Activated CD4-positive, alpha-beta memory T cell treated with anti-CD3 and anti-CD28 coated beads for 36 hours (primary cell): ENCODE measurements around the gene SPZ1. TPM values are rescaled to one million over a fixed set of nuclear protein-coding genes. Genes with fewer than 3 reads are reported as not detected.
"Not testable (repeated sequence)": the region's sequence is repeated elsewhere in the genome, so short reads cannot be mapped to it uniquely, and the experiment has no call there.

Experiments used
- CTCF ChIA-PET: fragments of 350-600 bp; sonication (Branson Sonifier 250); formaldehyde crosslinking; loops from one replicate; lab custom pipeline; 2021; ENCODE audit warnings: antibody characterized with exemption, inconsistent platforms; lab: Charles Lee
- POLR2A ChIA-PET: fragments of 350-600 bp; sonication (Branson Sonifier 250); formaldehyde crosslinking; loops from one replicate; lab custom pipeline; 2021; ENCODE audit warnings: antibody characterized with exemption; lab: Charles Lee
- DNase-seq: peaks from one replicate; pipeline ENCODE4 v3.0.0-alpha.2; 2020
- H3K27ac Mint-ChIP-seq: one replicate; pipeline ENCODE4 v1.8.0; 2021; ENCODE audit warnings: mixed read lengths
- H3K27me3 Mint-ChIP-seq: one replicate; pipeline ENCODE4 v1.8.0; 2021; ENCODE audit warnings: mixed read lengths
- H3K36me3 Mint-ChIP-seq: one replicate; pipeline ENCODE4 v1.8.0; 2021; ENCODE audit warnings: mixed read lengths
- H3K4me1 Mint-ChIP-seq: one replicate; pipeline ENCODE4 v1.8.0; 2021; ENCODE audit warnings: low read depth, mixed read lengths
- H3K4me3 Mint-ChIP-seq: one replicate; pipeline ENCODE4 v1.8.0; 2021; ENCODE audit warnings: mild to moderate bottlenecking, mixed read lengths
- H3K9me3 Mint-ChIP-seq: one replicate; pipeline ENCODE4 v1.8.0; 2021; ENCODE audit warnings: mixed read lengths
- intact Hi-C: fragments of 100-400 bp; cut with micrococcal nuclease; formaldehyde crosslinking; loops from one replicate; pipeline ENCODE4 v1.15.1; 2023
- total RNA-seq, 2 experiments: library from RNA; stranded (reverse); gene quantifications; one replicate each; pipeline ENCODE4 v1.2.3, GENCODE V29; 2021

SPZ1 gene
- total RNA-seq, 2 experiments from 2014 or later = not detected

GRCh38 chr5:80339116-80339515 lies 19.3 kb downstream of the SPZ1 start:
- POLR2A ChIA-PET = no interaction called here
- H3K27ac Mint-ChIP-seq = no peak overlapping the region
- CTCF ChIA-PET = interaction anchor here (1.3 kb wide), 1 partner anchor 65 kb away, joined by 4 read pairs; no protein-coding TSS in a partner anchor

GRCh38 chr5:80341016-80341775 lies 21.4 kb downstream of the SPZ1 start:
- CTCF ChIA-PET = no interaction called here
- POLR2A ChIA-PET = no interaction called here
- intact Hi-C loops = loop anchor here (10.0 kb wide), 1 partner anchor 854 kb away; no protein-coding TSS in a partner anchor

More at GRCh38 chr5:80339116-80339515, 19.3 kb downstream of the SPZ1 start:
- Mint-ChIP-seq H3K27me3 (peaks cover 14% of the 10 kb centered on the region), H3K4me1 (no peaks in the 10 kb centered on the region), H3K9me3 (no peaks in the 10 kb centered on the region), H3K4me3 (no peak overlapping the region), H3K36me3 (no peaks in the 10 kb centered on the region)
- DNase-seq = no peak
- intact Hi-C loops = no loop called here

GRCh38 chr5:80343067-80343466 lies 23.3 kb downstream of the SPZ1 start:
- ChIA-PET CTCF (no interaction called here), POLR2A (no interaction called here)
- intact Hi-C loops = loop anchor here (10.0 kb wide), 1 partner anchor 852 kb away; no protein-coding TSS in a partner anchor

More at GRCh38 chr5:80341016-80341775, 21.4 kb downstream of the SPZ1 start:
- Mint-ChIP-seq H3K27me3 (peaks cover 12% of the 10 kb centered on the region), H3K4me3 (no peak overlapping the region), H3K36me3 (no peaks in the 10 kb centered on the region), H3K4me1 (no peaks in the 10 kb centered on the region), H3K9me3 (no peaks in the 10 kb centered on the region), H3K27ac (no peak overlapping the region)
- no peak for DNase-seq

GRCh38 chr5:80346055-80346454 lies 26.3 kb downstream of the SPZ1 start:
- Mint-ChIP-seq H3K27ac (no peak overlapping the region), H3K27me3 (peaks cover 6% of the 10 kb centered on the region), H3K36me3 (no peaks in the 10 kb centered on the region), H3K4me1 (no peaks in the 10 kb centered on the region), H3K9me3 (no peaks in the 10 kb centered on the region), H3K4me3 (no peak overlapping the region)
- intact Hi-C loops = loop anchor here (1.0 to 10.0 kb wide), 3 partner anchors 135 to 849 kb away; no protein-coding TSS in a partner anchor
- POLR2A ChIA-PET = no interaction called here
- peak; percentile 52 for DNase-seq
- CTCF ChIA-PET = interaction anchor here (0.6 to 1.8 kb wide), 5 partner anchors 8 to 821 kb away, joined by 3 to 8 read pairs (median 3); no protein-coding TSS in a partner anchor

More at GRCh38 chr5:80343067-80343466, 23.3 kb downstream of the SPZ1 start:
- Mint-ChIP-seq H3K27me3 (peaks cover 9% of the 10 kb centered on the region), H3K9me3 (no peaks in the 10 kb centered on the region), H3K4me1 (no peaks in the 10 kb centered on the region), H3K4me3 (no peak overlapping the region), H3K27ac (no peak overlapping the region), H3K36me3 (no peaks in the 10 kb centered on the region)
- DNase-seq = no peak

GRCh38 chr5:80348171-80348570 lies 28.4 kb downstream of the SPZ1 start:
- ChIA-PET POLR2A (no interaction called here), CTCF (no interaction called here)
- Mint-ChIP-seq H3K36me3 (no peaks in the 10 kb centered on the region), H3K27ac (no peak overlapping the region), H3K4me3 (no peak overlapping the region), H3K27me3 (peaks cover 3% of the 10 kb centered on the region), H3K4me1 (no peaks in the 10 kb centered on the region), H3K9me3 (no peaks in the 10 kb centered on the region)
- intact Hi-C loops = loop anchor here (10.0 kb wide), 1 partner anchor 847 kb away; no protein-coding TSS in a partner anchor
- no peak for DNase-seq

- H3K4me3 Mint-ChIP-seq, H3K9me3 Mint-ChIP-seq, H3K27me3 Mint-ChIP-seq, H3K36me3 Mint-ChIP-seq, intact Hi-C loops, CTCF ChIA-PET, H3K4me1 Mint-ChIP-seq, POLR2A ChIA-PET, H3K27ac Mint-ChIP-seq, DNase-seq: not testable (repeated sequence)
Observed at GRCh38 chr5:80351019-80351418, 31.2 kb downstream of the SPZ1 start.

- H3K27ac Mint-ChIP-seq = no peak overlapping the region
- no peaks in the 10 kb centered on the region for H3K4me1 Mint-ChIP-seq
- H3K36me3 Mint-ChIP-seq = no peaks in the 10 kb centered on the region
- DNase-seq = no peak
- intact Hi-C loops = no loop called here
- peaks cover 3% of the 10 kb centered on the region for H3K27me3 Mint-ChIP-seq
- CTCF ChIA-PET = no interaction called here
- no peak overlapping the region for H3K4me3 Mint-ChIP-seq
- no peaks in the 10 kb centered on the region for H3K9me3 Mint-ChIP-seq
- POLR2A ChIA-PET = no interaction called here
Observed at GRCh38 chr5:80355686-80356085, 35.9 kb downstream of the SPZ1 start.

- no peaks in the 10 kb centered on the region for H3K27me3 Mint-ChIP-seq
- DNase-seq = no peak
- intact Hi-C loops = no loop called here
- no peak overlapping the region for H3K27ac Mint-ChIP-seq
- ChIA-PET CTCF (no interaction called here), POLR2A (no interaction called here)
- H3K4me1 Mint-ChIP-seq = no peaks in the 10 kb centered on the region
- no peak overlapping the region for H3K4me3 Mint-ChIP-seq
- no peaks in the 10 kb centered on the region for H3K36me3 Mint-ChIP-seq
- no peaks in the 10 kb centered on the region for H3K9me3 Mint-ChIP-seq
Observed at GRCh38 chr5:80357671-80358070, 37.9 kb downstream of the SPZ1 start.

GRCh38 chr5:80360914-80361444 lies 41.2 kb downstream of the SPZ1 start:
- CTCF ChIA-PET = interaction anchor here (0.6 kb wide), 1 partner anchor 25 kb away, joined by 3 read pairs; no protein-coding TSS in a partner anchor
- H3K4me3 Mint-ChIP-seq = no peak overlapping the region
- H3K4me1 Mint-ChIP-seq = no peaks in the 10 kb centered on the region
- POLR2A ChIA-PET = no interaction called here
- peaks cover 3% of the 10 kb centered on the region for H3K27me3 Mint-ChIP-seq
- no peaks in the 10 kb centered on the region for H3K9me3 Mint-ChIP-seq
- DNase-seq = no peak
- no peak overlapping the region for H3K27ac Mint-ChIP-seq
- H3K36me3 Mint-ChIP-seq = no peaks in the 10 kb centered on the region
- intact Hi-C loops = no loop called here

GRCh38 chr5:80364892-80365291 lies 45.1 kb downstream of the SPZ1 start:
- Mint-ChIP-seq H3K4me3 (no peak overlapping the region), H3K27me3 (peaks cover 3% of the 10 kb centered on the region), H3K9me3 (no peaks in the 10 kb centered on the region), H3K4me1 (no peaks in the 10 kb centered on the region), H3K36me3 (no peaks in the 10 kb centered on the region), H3K27ac (no peak overlapping the region)
- DNase-seq = no peak
- ChIA-PET CTCF (interaction anchor here (1.6 kb wide), 1 partner anchor 18 kb away, joined by 6 read pairs; no protein-coding TSS in a partner anchor), POLR2A (no interaction called here)
- intact Hi-C loops = no loop called here

- POLR2A ChIA-PET = no interaction called here
- H3K4me1 Mint-ChIP-seq = no peaks in the 10 kb centered on the region
Observed at GRCh38 chr5:80368661-80369480, 49.1 kb downstream of the SPZ1 start.

GRCh38 chr5:80369521-80369920 lies 49.7 kb downstream of the SPZ1 start:
- Mint-ChIP-seq H3K36me3 (no peaks in the 10 kb centered on the region), H3K27ac (no peak overlapping the region), H3K27me3 (peaks cover 5% of the 10 kb centered on the region), H3K4me1 (no peaks in the 10 kb centered on the region), H3K9me3 (no peaks in the 10 kb centered on the region), H3K4me3 (no peak overlapping the region)
- intact Hi-C loops = no loop called here
- CTCF ChIA-PET = no interaction called here
- no peak for DNase-seq
- POLR2A ChIA-PET = no interaction called here

More at GRCh38 chr5:80368661-80369480, 49.1 kb downstream of the SPZ1 start:
- Mint-ChIP-seq H3K9me3 (no peaks in the 10 kb centered on the region), H3K4me3 (no peak overlapping the region), H3K36me3 (no peaks in the 10 kb centered on the region), H3K27me3 (peaks cover 5% of the 10 kb centered on the region), H3K27ac (no peak overlapping the region)
- no peak for DNase-seq
- intact Hi-C loops = no loop called here
- CTCF ChIA-PET = no interaction called here
